Endothelial cell of umbilical vein (primary cell): Measurements from ENCODE around the gene GPSM1. TPM values are rescaled to one million over a fixed set of nuclear protein-coding genes. Genes with fewer than 3 reads are reported as not detected.

Experiments used
- BruUV-seq: library from RNA; stranded (reverse); fragments of 400-500 nt; replicated peaks from 2 replicates; lab custom pipeline; 2021; lab: Mats Ljungman, UMichigan
- CTCF ChIA-PET: fragments of 300-600, 350-600 bp; sonication (Branson Sonifier 250); formaldehyde crosslinking; loops from one replicate; lab custom pipeline; 2021; ENCODE audit warnings: antibody characterized with exemption, inconsistent platforms; lab: Charles Lee
- POLR2A ChIA-PET: fragments of 300-600, 350-600 bp; sonication (Branson Sonifier 250); formaldehyde crosslinking; loops from one replicate; lab custom pipeline; 2021; ENCODE audit warnings: antibody characterized with exemption, inconsistent platforms; lab: Charles Lee
- DNase-seq: peaks from one replicate; pipeline ENCODE4 v3.0.0-alpha.2; 2011; ENCODE audit warnings: low read depth, low spot score
- FAIRE-seq: peaks from 2 replicates; lab custom pipeline; 2011; peaks lifted over from hg19 to GRCh38; lab: Jason Lieb, UNC
- H2AFZ ChIP-seq: 2 replicates; pipeline ENCODE4 v1.6.0; 2012; ENCODE audit warnings: low read depth, low read length, control low read depth, inconsistent platforms
- H3K27ac ChIP-seq: 2 replicates; pipeline ENCODE4 v1.5.1; 2011; ENCODE audit warnings: low read depth, mild to moderate bottlenecking, control low read depth, low read length, moderate library complexity; ENCODE audit not compliant: insufficient read depth
- H3K27me3 ChIP-seq, 2 experiments: 2 replicates each; pipeline versions ENCODE4 v1.6.0 to v1.6.1; 2011; ENCODE audit warnings: low read length in 2 of 2, mixed read lengths in 1 of 2; ENCODE audit not compliant: control insufficient read depth in 2 of 2, insufficient read depth in 2 of 2
- H3K36me3 ChIP-seq, 2 experiments: 2 replicates in 1 of 2; 3 replicates in 1 of 2; pipeline ENCODE4 v1.5.1; 2011; ENCODE audit warnings: low read length in 2 of 2, mild to moderate bottlenecking in 1 of 2, moderate library complexity in 1 of 2; ENCODE audit not compliant: control insufficient read depth in 2 of 2, insufficient read depth in 2 of 2; ENCODE audit errors: extremely low read depth in 1 of 2
- H3K4me1 ChIP-seq: 3 replicates; pipeline ENCODE4 v1.5.1; 2011; ENCODE audit warnings: mild to moderate bottlenecking, low read length; ENCODE audit not compliant: control insufficient read depth, insufficient read depth; ENCODE audit errors: extremely low read depth
- H3K4me2 ChIP-seq: 2 replicates; pipeline ENCODE4 v1.6.1; 2011; ENCODE audit warnings: low read length, control low read depth, mixed read lengths; ENCODE audit not compliant: insufficient read depth
- H3K4me3 ChIP-seq, 3 experiments: fragments of 200-600 bp in 1 of 3; sonication (generic), shearing (Covaris generic) in 1 of 3; replicated peaks in 1 of 3; 2 replicates each; pipeline ENCODE4 v1.5.1; 2011 to 2016; ENCODE audit warnings: control low read depth in 3 of 3, low read length in 3 of 3, mild to moderate bottlenecking in 2 of 3, inconsistent platforms in 1 of 3, low read depth in 1 of 3, moderate library complexity in 1 of 3; ENCODE audit not compliant: insufficient read depth in 1 of 3
- H3K79me2 ChIP-seq: 2 replicates; pipeline ENCODE4 v1.6.0; 2012; ENCODE audit warnings: low read length, inconsistent platforms; ENCODE audit not compliant: control insufficient read depth, insufficient read depth
- H3K9ac ChIP-seq: replicated peaks from 2 replicates; pipeline ENCODE3; 2011; ENCODE audit warnings: low read length, control low read depth; ENCODE audit not compliant: insufficient read depth; ENCODE audit errors: extremely low read depth
- H3K9me1 ChIP-seq: replicated peaks from 3 replicates; pipeline ENCODE4 v1.6.0; 2011; ENCODE audit warnings: mild to moderate bottlenecking, low read length; ENCODE audit not compliant: control insufficient read depth, insufficient read depth; ENCODE audit errors: extremely low read depth
- H3K9me3 ChIP-seq: replicated peaks from 2 replicates; pipeline ENCODE4 v1.5.1; 2012; ENCODE audit warnings: low read length, inconsistent platforms; ENCODE audit not compliant: control insufficient read depth, insufficient read depth
- H4K20me1 ChIP-seq: replicated peaks from 2 replicates; pipeline ENCODE3; 2011; ENCODE audit warnings: mild to moderate bottlenecking, low read length; ENCODE audit not compliant: control insufficient read depth, insufficient read depth; ENCODE audit errors: extremely low read depth
- CTCF ChIP-seq, 2 donors: IDR thresholded peaks; 1 replicate in 1 of 2; 2 replicates in 1 of 2; pipeline ENCODE4 v1.5.1; 2011; ENCODE audit warnings: low read length in 2 of 2, mild to moderate bottlenecking in 2 of 2, moderate library complexity in 2 of 2, control low read depth in 1 of 2, inconsistent platforms in 1 of 2, low read depth in 1 of 2; ENCODE audit not compliant: insufficient read depth in 1 of 2; ENCODE audit errors: extremely low read depth in 1 of 2
- EZH2 ChIP-seq: IDR thresholded peaks from 2 replicates; pipeline ENCODE4 v1.6.1; 2012; ENCODE audit warnings: borderline replicate concordance, low read depth, mild to moderate bottlenecking, moderate library complexity, low read length, inconsistent platforms; ENCODE audit not compliant: severe bottlenecking
- FOS ChIP-seq: IDR thresholded peaks from 2 replicates; pipeline ENCODE4 v1.6.1; 2011; ENCODE audit warnings: mild to moderate bottlenecking, low read length, moderate library complexity, borderline replicate concordance; ENCODE audit not compliant: insufficient read depth
- GATA2 ChIP-seq: IDR thresholded peaks from 2 replicates; pipeline ENCODE4 v1.7.0; 2011; ENCODE audit warnings: low read depth, mild to moderate bottlenecking, moderate library complexity, mixed read lengths, low read length; ENCODE audit not compliant: insufficient read length, insufficient read depth
- JUN ChIP-seq: IDR thresholded peaks from 2 replicates; pipeline ENCODE4 v1.6.1; 2011; ENCODE audit warnings: borderline replicate concordance, low read depth; ENCODE audit not compliant: insufficient read length, insufficient read depth
- MAX ChIP-seq: IDR thresholded peaks from 2 replicates; pipeline ENCODE4 v1.6.1; 2011; ENCODE audit not compliant: insufficient read depth, insufficient read length
- MYC ChIP-seq: IDR thresholded peaks from one replicate; pipeline ENCODE4 v1.6.1; 2011; ENCODE audit warnings: mild to moderate bottlenecking, low read depth, low read length
- POLR2A ChIP-seq: IDR thresholded peaks from 2 replicates; pipeline ENCODE4 v1.6.1; 2012; ENCODE audit warnings: low read depth, mild to moderate bottlenecking, control low read depth, low read length
- POLR2AphosphoS5 ChIP-seq: IDR thresholded peaks from 2 replicates; pipeline ENCODE4 v1.6.1; 2012; ENCODE audit warnings: low read depth, mild to moderate bottlenecking, control low read depth, low read length, moderate library complexity; ENCODE audit not compliant: insufficient read depth
- dilution Hi-C: fragments of 300-500 bp; cut with MboI; formaldehyde crosslinking; loops from one replicate; pipeline ENCODE4 v1.15.0; 2019; ENCODE audit warnings: low sequenced_read_pairs; ENCODE audit not compliant: extremely low pct_ligation_motif_present
- intact Hi-C: fragments of 100-400 bp; cut with micrococcal nuclease; formaldehyde crosslinking; loops from one replicate; pipeline ENCODE4 v1.10.0; 2022
- polyA plus RNA-seq, 4 experiments: library from polyadenylated mRNA; depleted of rRNA in 3 of 4; stranded (reverse) in 3 of 4; unstranded in 1 of 4; fragments of >200 nt; gene quantifications; 2 replicates each; pipeline versions ENCODE4 v1.2.1 to v1.2.3, GENCODE V29; 2011 to 2012; ENCODE audit warnings: missing spikeins in 1 of 4
- total RNA-seq: library from RNA; stranded (reverse); gene quantifications from 2 replicates; pipeline ENCODE4 v1.2.3, GENCODE V29; 2021

Gene GPSM1
- total and polyA plus RNA-seq, 2 donors (not counting 3 experiments of a cell fraction or from before 2014, with no cell fraction given), result 34.6 to 47.1 TPM

GRCh38 chr9:136379401-136379800 is 52.1 kb downstream of the GPSM1 start:
- FAIRE-seq, result no peak
- intact Hi-C loops (no loop called here), dilution Hi-C loops (no loop called here)
- no peak for DNase-seq
- Histone ChIP-seq H3K27me3 (no peaks in the 10 kb centered on the region), H3K79me2 (no peaks in the 10 kb centered on the region), H3K4me1 (no peaks in the 10 kb centered on the region), H2AFZ (no peak overlapping the region), H3K9me1 (no peaks in the 10 kb centered on the region), H3K9me3 (no peaks in the 10 kb centered on the region), H3K36me3 (peaks cover 4 to 50% of the 10 kb centered on the region in 2 experiments), H3K4me3 (no peak overlapping the region), H3K27ac (no peak overlapping the region), H4K20me1 (no peaks in the 10 kb centered on the region), H3K4me2 (no peak overlapping the region), H3K9ac (no peak overlapping the region)
- ChIA-PET POLR2A (no interaction called here), CTCF (interaction anchor here (1.1 to 1.3 kb wide), 3 partner anchors 9 to 21 kb away, joined by 3 to 4 read pairs (median 4); no protein-coding TSS in a partner anchor)
- no TSS peak for BruUV-seq
- TF ChIP-seq EZH2 (no peak), POLR2A (no peak), CTCF (IDR thresholded peaks at IDR 0.05; ENCODE audit: extremely low read depth in 1 of 2, insufficient read depth in 1 of 2, low read depth in 1 of 2, low read length in 2 of 2) (no peak), JUN (no peak), MYC (no peak), MAX (no peak), POLR2AphosphoS5 (no peak), GATA2 (no peak), FOS (no peak)
